ENCODE measurements around the gene PLIN1.
A peak's percentile ranks its signal among the peaks of the same experiment; 100 is the strongest.
"Not testable (repeated sequence)": the region's sequence is repeated elsewhere in the genome, so short reads cannot be mapped to it uniquely, and the experiment has no call there.

The PLIN1 gene

GRCh38 chr15:89689930-89690275 lies 10.7 kb upstream of the PLIN1 start:
- Histone ChIP-seq H3K9ac (ENCODE audit: low read length) (peak overlapping the region; percentile 50), H3K4me3 (ENCODE audit: low read length) (peak overlapping the region; percentile 88)
- H3K36me3 ChIP-seq (ENCODE audit: control insufficient read depth, insufficient read depth, low read length); H3K27me3 ChIP-seq (ENCODE audit: control insufficient read depth, insufficient read depth, low read length); H3K27ac ChIP-seq (ENCODE audit: low read depth, low read length); H3K4me1 ChIP-seq (ENCODE audit: control insufficient read depth, insufficient read depth, low read length): not testable (repeated sequence)

- H3K27me3 ChIP-seq (ENCODE audit: control insufficient read depth, insufficient read depth, low read length) = no peaks in the 10 kb centered on the region
- H3K27ac ChIP-seq (ENCODE audit: low read depth, low read length) = no peak overlapping the region
- no peaks in the 10 kb centered on the region for H3K36me3 ChIP-seq (ENCODE audit: control insufficient read depth, insufficient read depth, low read length)
- no peak overlapping the region for H3K4me3 ChIP-seq (ENCODE audit: low read length)
- no peak overlapping the region for H3K9ac ChIP-seq (ENCODE audit: low read length)
- no peaks in the 10 kb centered on the region for H3K4me1 ChIP-seq (ENCODE audit: control insufficient read depth, insufficient read depth, low read length)
Measured at GRCh38 chr15:89686522-89686921, 7.4 kb upstream of the PLIN1 start.

- Histone ChIP-seq H3K27ac (ENCODE audit: low read depth, low read length) (no peak overlapping the region), H3K4me1 (ENCODE audit: control insufficient read depth, insufficient read depth, low read length) (peaks cover 3% of the 10 kb centered on the region), H3K36me3 (ENCODE audit: control insufficient read depth, insufficient read depth, low read length) (no peaks in the 10 kb centered on the region), H3K9ac (ENCODE audit: low read length) (no peak overlapping the region), H3K4me3 (ENCODE audit: low read length) (no peak overlapping the region), H3K27me3 (ENCODE audit: control insufficient read depth, insufficient read depth, low read length) (no peaks in the 10 kb centered on the region)
Measured at GRCh38 chr15:89685995-89686394, 6.8 kb upstream of the PLIN1 start.

- Histone ChIP-seq H3K9ac (ENCODE audit: low read length) (no peak overlapping the region), H3K36me3 (ENCODE audit: control insufficient read depth, insufficient read depth, low read length) (no peaks in the 10 kb centered on the region), H3K27ac (ENCODE audit: low read depth, low read length) (peak overlapping the region; percentile 72), H3K4me1 (ENCODE audit: control insufficient read depth, insufficient read depth, low read length) (peaks cover 11% of the 10 kb centered on the region), H3K27me3 (ENCODE audit: control insufficient read depth, insufficient read depth, low read length) (no peaks in the 10 kb centered on the region), H3K4me3 (ENCODE audit: low read length) (peak overlapping the region; percentile 21)
Measured at GRCh38 chr15:89681146-89681545, 2.0 kb upstream of the PLIN1 start.

GRCh38 chr15:89680282-89680873 lies 1.2 kb upstream of the PLIN1 start:
- Histone ChIP-seq H3K27me3 (ENCODE audit: control insufficient read depth, insufficient read depth, low read length) (no peaks in the 10 kb centered on the region), H3K36me3 (ENCODE audit: control insufficient read depth, insufficient read depth, low read length) (no peaks in the 10 kb centered on the region), H3K27ac (ENCODE audit: low read depth, low read length) (peak overlapping the region; percentile 72), H3K4me1 (ENCODE audit: control insufficient read depth, insufficient read depth, low read length) (peaks cover 11% of the 10 kb centered on the region), H3K9ac (ENCODE audit: low read length) (no peak overlapping the region), H3K4me3 (ENCODE audit: low read length) (peak overlapping the region; percentile 21)

GRCh38 chr15:89677381-89677780 lies 1.8 kb downstream of the PLIN1 start:
- H3K9ac ChIP-seq (ENCODE audit: low read length) = no peak overlapping the region
- no peak overlapping the region for H3K27ac ChIP-seq (ENCODE audit: low read depth, low read length)
- no peaks in the 10 kb centered on the region for H3K36me3 ChIP-seq (ENCODE audit: control insufficient read depth, insufficient read depth, low read length)
- H3K4me3 ChIP-seq (ENCODE audit: low read length) = no peak overlapping the region
- H3K4me1 ChIP-seq (ENCODE audit: control insufficient read depth, insufficient read depth, low read length) = peaks cover 11% of the 10 kb centered on the region
- H3K27me3 ChIP-seq (ENCODE audit: control insufficient read depth, insufficient read depth, low read length) = no peaks in the 10 kb centered on the region

- Histone ChIP-seq H3K4me3 (ENCODE audit: low read length) (no peak overlapping the region), H3K27me3 (ENCODE audit: control insufficient read depth, insufficient read depth, low read length) (no peaks in the 10 kb centered on the region), H3K9ac (ENCODE audit: low read length) (no peak overlapping the region), H3K4me1 (ENCODE audit: control insufficient read depth, insufficient read depth, low read length) (peaks cover 5% of the 10 kb centered on the region), H3K36me3 (ENCODE audit: control insufficient read depth, insufficient read depth, low read length) (no peaks in the 10 kb centered on the region), H3K27ac (ENCODE audit: low read depth, low read length) (no peak overlapping the region)
Measured at GRCh38 chr15:89675606-89676005, 3.6 kb downstream of the PLIN1 start.

GRCh38 chr15:89674526-89674925 lies 4.6 kb downstream of the PLIN1 start:
- Histone ChIP-seq H3K27ac (ENCODE audit: low read depth, low read length) (no peak overlapping the region), H3K36me3 (ENCODE audit: control insufficient read depth, insufficient read depth, low read length) (no peaks in the 10 kb centered on the region)

GRCh38 chr15:89673165-89673512 lies 6.0 kb downstream of the PLIN1 start:
- Histone ChIP-seq H3K9ac (ENCODE audit: low read length) (no peak overlapping the region), H3K27ac (ENCODE audit: low read depth, low read length) (no peak overlapping the region), H3K36me3 (ENCODE audit: control insufficient read depth, insufficient read depth, low read length) (no peaks in the 10 kb centered on the region)

More at GRCh38 chr15:89674526-89674925, 4.6 kb downstream of the PLIN1 start:
- no peaks in the 10 kb centered on the region for H3K27me3 ChIP-seq (ENCODE audit: control insufficient read depth, insufficient read depth, low read length)
- no peak overlapping the region for H3K4me3 ChIP-seq (ENCODE audit: low read length)
- no peaks in the 10 kb centered on the region for H3K4me1 ChIP-seq (ENCODE audit: control insufficient read depth, insufficient read depth, low read length)
- H3K9ac ChIP-seq (ENCODE audit: low read length) = no peak overlapping the region

GRCh38 chr15:89672221-89673164 lies 6.7 kb downstream of the PLIN1 start:
- H3K9ac ChIP-seq (ENCODE audit: low read length) = no peak overlapping the region
- no peaks in the 10 kb centered on the region for H3K36me3 ChIP-seq (ENCODE audit: control insufficient read depth, insufficient read depth, low read length)
- no peak overlapping the region for H3K27ac ChIP-seq (ENCODE audit: low read depth, low read length)
- H3K4me1 ChIP-seq (ENCODE audit: control insufficient read depth, insufficient read depth, low read length) = no peaks in the 10 kb centered on the region
- H3K4me3 ChIP-seq (ENCODE audit: low read length) = no peak overlapping the region
- H3K27me3 ChIP-seq (ENCODE audit: control insufficient read depth, insufficient read depth, low read length) = no peaks in the 10 kb centered on the region

More at GRCh38 chr15:89673165-89673512, 6.0 kb downstream of the PLIN1 start:
- no peak overlapping the region for H3K4me3 ChIP-seq (ENCODE audit: low read length)
- H3K27me3 ChIP-seq (ENCODE audit: control insufficient read depth, insufficient read depth, low read length) = no peaks in the 10 kb centered on the region
- no peaks in the 10 kb centered on the region for H3K4me1 ChIP-seq (ENCODE audit: control insufficient read depth, insufficient read depth, low read length)

GRCh38 chr15:89671687-89672086 lies 7.5 kb downstream of the PLIN1 start:
- H3K4me3 ChIP-seq (ENCODE audit: low read length) = no peak overlapping the region
- H3K27me3 ChIP-seq (ENCODE audit: control insufficient read depth, insufficient read depth, low read length) = no peaks in the 10 kb centered on the region
- H3K4me1 ChIP-seq (ENCODE audit: control insufficient read depth, insufficient read depth, low read length) = no peaks in the 10 kb centered on the region
- H3K27ac ChIP-seq (ENCODE audit: low read depth, low read length) = no peak overlapping the region
- no peak overlapping the region for H3K9ac ChIP-seq (ENCODE audit: low read length)
- H3K36me3 ChIP-seq (ENCODE audit: control insufficient read depth, insufficient read depth, low read length) = no peaks in the 10 kb centered on the region

- Histone ChIP-seq H3K36me3 (ENCODE audit: control insufficient read depth, insufficient read depth, low read length) (no peaks in the 10 kb centered on the region), H3K4me3 (ENCODE audit: low read length) (no peak overlapping the region), H3K9ac (ENCODE audit: low read length) (no peak overlapping the region), H3K27me3 (ENCODE audit: control insufficient read depth, insufficient read depth, low read length) (no peaks in the 10 kb centered on the region), H3K27ac (ENCODE audit: low read depth, low read length) (no peak overlapping the region), H3K4me1 (ENCODE audit: control insufficient read depth, insufficient read depth, low read length) (no peaks in the 10 kb centered on the region)
Measured at GRCh38 chr15:89670971-89671560, 8.1 kb downstream of the PLIN1 start.
